ENCODE measurements around the gene PTPRD.

Gene PTPRD

GRCh38 chr9:8685825-8686224, 1927.0 kb downstream of the PTPRD start:
- TF ChIP-seq, protein P1, sequence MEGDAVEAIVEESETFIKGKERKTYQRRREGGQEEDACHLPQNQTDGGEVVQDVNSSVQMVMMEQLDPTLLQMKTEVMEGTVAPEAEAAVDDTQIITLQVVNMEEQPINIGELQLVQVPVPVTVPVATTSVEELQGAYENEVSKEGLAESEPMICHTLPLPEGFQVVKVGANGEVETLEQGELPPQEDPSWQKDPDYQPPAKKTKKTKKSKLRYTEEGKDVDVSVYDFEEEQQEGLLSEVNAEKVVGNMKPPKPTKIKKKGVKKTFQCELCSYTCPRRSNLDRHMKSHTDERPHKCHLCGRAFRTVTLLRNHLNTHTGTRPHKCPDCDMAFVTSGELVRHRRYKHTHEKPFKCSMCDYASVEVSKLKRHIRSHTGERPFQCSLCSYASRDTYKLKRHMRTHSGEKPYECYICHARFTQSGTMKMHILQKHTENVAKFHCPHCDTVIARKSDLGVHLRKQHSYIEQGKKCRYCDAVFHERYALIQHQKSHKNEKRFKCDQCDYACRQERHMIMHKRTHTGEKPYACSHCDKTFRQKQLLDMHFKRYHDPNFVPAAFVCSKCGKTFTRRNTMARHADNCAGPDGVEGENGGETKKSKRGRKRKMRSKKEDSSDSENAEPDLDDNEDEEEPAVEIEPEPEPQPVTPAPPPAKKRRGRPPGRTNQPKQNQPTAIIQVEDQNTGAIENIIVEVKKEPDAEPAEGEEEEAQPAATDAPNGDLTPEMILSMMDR (conservative IDR thresholded peaks at IDR 0.05; ENCODE audit: low read depth, low read length) = no peak
- no peak overlapping the region for H3K4me3 ChIP-seq (IDR thresholded peaks at IDR 0.05; ENCODE audit: insufficient read depth, low read depth, low read length)
- no peak overlapping the region for H3K27ac ChIP-seq
- no peaks in the 10 kb centered on the region for H4K20me1 ChIP-seq (ENCODE audit: insufficient read depth)
- H3K9ac ChIP-seq = no peak overlapping the region
- H3K79me2 ChIP-seq (ENCODE audit: insufficient read depth, low read depth) = no peaks in the 10 kb centered on the region
- no peaks in the 10 kb centered on the region for H3K27me3 ChIP-seq (ENCODE audit: insufficient read depth, low read depth)
- H3K4me2 ChIP-seq = no peak overlapping the region
- H3K4me1 ChIP-seq (ENCODE audit: low read depth, poor library complexity, severe bottlenecking) = no peaks in the 10 kb centered on the region
- no peak overlapping the region for H2AFZ ChIP-seq (ENCODE audit: low read depth)
- no peaks in the 10 kb centered on the region for H3K36me3 ChIP-seq (ENCODE audit: insufficient read depth)

- H3K9ac ChIP-seq = no peak overlapping the region
- no peaks in the 10 kb centered on the region for H3K4me1 ChIP-seq (ENCODE audit: low read depth, poor library complexity, severe bottlenecking)
- H3K27ac ChIP-seq = no peak overlapping the region
- H3K27me3 ChIP-seq (ENCODE audit: insufficient read depth, low read depth) = no peaks in the 10 kb centered on the region
- no peak overlapping the region for H3K4me3 ChIP-seq (IDR thresholded peaks at IDR 0.05; ENCODE audit: insufficient read depth, low read depth, low read length)
- TF ChIP-seq, protein P1 (conservative IDR thresholded peaks at IDR 0.05; ENCODE audit: low read depth, low read length) = no peak
- no peak overlapping the region for H3K4me2 ChIP-seq
- no peaks in the 10 kb centered on the region for H3K36me3 ChIP-seq (ENCODE audit: insufficient read depth)
- H3K79me2 ChIP-seq (ENCODE audit: insufficient read depth, low read depth) = no peaks in the 10 kb centered on the region
- no peak overlapping the region for H2AFZ ChIP-seq (ENCODE audit: low read depth)
- no peaks in the 10 kb centered on the region for H4K20me1 ChIP-seq (ENCODE audit: insufficient read depth)
Observed at GRCh38 chr9:8684978-8685708, 1927.7 kb downstream of the PTPRD start.

DNA sequence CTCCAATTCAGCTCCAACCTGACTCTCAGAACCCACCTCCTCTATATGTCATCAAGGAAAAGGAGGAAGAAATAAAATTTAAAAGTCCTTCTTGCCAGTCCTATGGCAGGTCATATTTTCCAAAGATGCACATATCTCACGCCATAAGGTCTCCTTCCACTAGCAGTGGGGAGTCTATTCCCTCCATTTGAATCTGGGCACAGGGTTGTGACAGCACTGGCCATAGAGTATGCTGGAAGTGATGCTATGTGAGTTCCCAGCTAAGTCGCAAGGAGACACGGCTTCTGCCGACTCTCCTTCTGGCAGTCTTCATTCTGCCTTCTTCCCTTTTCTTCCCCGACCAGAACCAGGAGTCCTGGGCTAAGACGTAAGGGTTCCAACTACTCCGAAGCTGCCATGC, 1929.3 kb downstream of the PTPRD start:
- Histone ChIP-seq H2AFZ (ENCODE audit: low read depth) (no peak overlapping the region), H3K4me1 (ENCODE audit: low read depth, poor library complexity, severe bottlenecking) (no peaks in the 10 kb centered on the region), H3K4me2 (no peak overlapping the region), H3K79me2 (ENCODE audit: insufficient read depth, low read depth) (no peaks in the 10 kb centered on the region), H3K27me3 (ENCODE audit: insufficient read depth, low read depth) (no peaks in the 10 kb centered on the region), H3K36me3 (ENCODE audit: insufficient read depth) (no peaks in the 10 kb centered on the region), H3K9ac (no peak overlapping the region), H3K27ac (no peak overlapping the region), H4K20me1 (ENCODE audit: insufficient read depth) (no peaks in the 10 kb centered on the region), H3K4me3 (IDR thresholded peaks at IDR 0.05; ENCODE audit: insufficient read depth, low read depth, low read length) (no peak overlapping the region)
- TF ChIP-seq, protein P1 (conservative IDR thresholded peaks at IDR 0.05; ENCODE audit: low read depth, low read length) = no peak

DNA sequence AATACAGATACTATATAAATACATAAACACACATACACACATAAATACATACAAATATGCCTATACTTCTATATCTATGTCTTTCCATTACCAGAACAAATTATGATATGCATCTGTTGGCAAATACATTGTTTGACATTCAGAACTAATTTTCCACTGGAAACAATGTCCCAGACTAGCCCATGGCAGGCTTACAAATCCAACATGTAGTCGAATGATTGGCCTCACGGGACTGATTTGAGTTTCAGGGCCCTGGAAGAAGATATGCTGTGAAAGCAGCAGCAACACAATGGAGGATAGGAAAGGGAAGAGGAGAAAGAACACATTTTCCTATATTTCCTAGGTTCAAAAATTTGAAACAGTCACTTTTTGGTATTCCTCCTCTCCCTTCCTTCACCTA, 1932.1 kb downstream of the PTPRD start:
- Histone ChIP-seq H3K27ac (no peak overlapping the region), H3K4me2 (no peak overlapping the region), H3K36me3 (ENCODE audit: insufficient read depth) (no peaks in the 10 kb centered on the region), H3K4me3 (IDR thresholded peaks at IDR 0.05; ENCODE audit: insufficient read depth, low read depth, low read length) (no peak overlapping the region), H3K79me2 (ENCODE audit: insufficient read depth, low read depth) (no peaks in the 10 kb centered on the region), H3K4me1 (ENCODE audit: low read depth, poor library complexity, severe bottlenecking) (no peaks in the 10 kb centered on the region), H3K27me3 (ENCODE audit: insufficient read depth, low read depth) (no peaks in the 10 kb centered on the region), H2AFZ (ENCODE audit: low read depth) (no peak overlapping the region), H3K9ac (no peak overlapping the region), H4K20me1 (ENCODE audit: insufficient read depth) (no peaks in the 10 kb centered on the region)
- TF ChIP-seq, protein P1 (conservative IDR thresholded peaks at IDR 0.05; ENCODE audit: low read depth, low read length) = no peak

Measured in KMS-11 (cell line).